DMS79 (cell line): ENCODE data around the gene CD96.
"Not testable (repeated sequence)": the region's sequence is repeated elsewhere in the genome, so short reads cannot be mapped to it uniquely, and the experiment has no call there.

Experiments
- DNase-seq: peaks from one replicate; lab custom pipeline; 2025; lab: John Stamatoyannopoulos, UW

The CD96 gene

GRCh38 chr3:111541911-111542483 is at the start of gene CD96:
CD96 (plus strand) TSS chr3:111542197; CDS start chr3:111542249, 52 bp downstream.
- no peak for DNase-seq

GRCh38 chr3:111493276-111493675 is 48.7 kb upstream of the CD96 start:
- DNase-seq: no peak

- DNase-seq: no peak
Observed at GRCh38 chr3:111496894-111497559, 45.0 kb upstream of the CD96 start.

GRCh38 chr3:111498022-111498421 is 44.0 kb upstream of the CD96 start:
- no peak for DNase-seq

GRCh38 chr3:111506435-111506834 is 35.6 kb upstream of the CD96 start:
- no peak for DNase-seq

GRCh38 chr3:111509308-111509707 is 32.7 kb upstream of the CD96 start:
- DNase-seq: no peak

GRCh38 chr3:111517801-111518200 is 24.2 kb upstream of the CD96 start:
- DNase-seq: no peak

- no peak for DNase-seq
Observed at GRCh38 chr3:111519178-111519855, 22.7 kb upstream of the CD96 start.

GRCh38 chr3:111521891-111522290 is 20.1 kb upstream of the CD96 start:
- no peak for DNase-seq

- not testable (repeated sequence) for DNase-seq
Observed at GRCh38 chr3:111524486-111524885, 17.5 kb upstream of the CD96 start.

GRCh38 chr3:111531446-111531845 is 10.6 kb upstream of the CD96 start:
- DNase-seq: no peak

GRCh38 chr3:111534701-111535100 is 7.3 kb upstream of the CD96 start:
- DNase-seq: no peak

- no peak for DNase-seq
Observed at GRCh38 chr3:111538111-111538510, 3.9 kb upstream of the CD96 start.

- no peak for DNase-seq
Observed at GRCh38 chr3:111538681-111539083, 3.3 kb upstream of the CD96 start.

GRCh38 chr3:111539351-111540331 is 2.4 kb upstream of the CD96 start:
- DNase-seq: no peak

GRCh38 chr3:111541391-111541790 is 606 bp upstream of the CD96 start:
- DNase-seq: no peak

GRCh38 chr3:111542611-111543300 is 759 bp downstream of the CD96 start:
- no peak for DNase-seq

GRCh38 chr3:111545349-111545748 is 3.4 kb downstream of the CD96 start:
- no peak for DNase-seq

- DNase-seq: no peak
Observed at GRCh38 chr3:111547631-111548030, 5.6 kb downstream of the CD96 start.

- no peak for DNase-seq
Observed at GRCh38 chr3:111548092-111548491, 6.1 kb downstream of the CD96 start.

GRCh38 chr3:111548756-111549155 is 6.8 kb downstream of the CD96 start:
- DNase-seq: no peak

- DNase-seq: not testable (repeated sequence)
Observed at GRCh38 chr3:111561902-111562301, 19.9 kb downstream of the CD96 start.
